K562 (cell line): ENCODE data around the gene RNF2. TPM values are rescaled to one million over a fixed set of nuclear protein-coding genes. Genes with fewer than 3 reads are reported as not detected.

Experiments used
- ASH1L ChIP-seq: fragments of 450-650 bp; IDR thresholded peaks from 2 replicates; pipeline ENCODE4 v1.6.1; 2018; ENCODE audit warnings: borderline replicate concordance, mild to moderate bottlenecking, low read depth; ENCODE audit not compliant: partially characterized antibody
- ATF4 ChIP-seq: fragments of 450-650 bp; formaldehyde crosslinking; IDR thresholded peaks from 2 replicates; pipeline ENCODE4 v1.4.0; 2022; ENCODE audit warnings: mild to moderate bottlenecking, moderate library complexity
- CBFB ChIP-seq: sonication (generic); formaldehyde crosslinking; IDR thresholded peaks from 2 replicates; pipeline ENCODE4 v1.4.0; 2020; ENCODE audit warnings: mild to moderate bottlenecking, missing genetic modification reagents
- CBX8 ChIP-seq: fragments of 200-600 bp; sonication (generic); IDR thresholded peaks from 2 replicates; pipeline ENCODE4 v1.6.1; 2012; ENCODE audit warnings: borderline replicate concordance, mixed run types, low read depth, mild to moderate bottlenecking, moderate library complexity, mixed read lengths, low read length, control low read depth, inconsistent platforms; ENCODE audit not compliant: poor library complexity, severe bottlenecking; ENCODE audit errors: extremely low read depth
- CCNT2 ChIP-seq: IDR thresholded peaks from 2 replicates; pipeline ENCODE4 v1.6.1; 2011; ENCODE audit warnings: borderline replicate concordance, low read depth, mild to moderate bottlenecking, moderate library complexity, mixed read lengths, low read length; ENCODE audit not compliant: insufficient read length; ENCODE audit errors: extremely low read depth
- CEBPG ChIP-seq, 3 experiments: fragments of 200-800 bp in 1 of 3; sonication (Bioruptor generic) in 1 of 3; sonication (generic) in 1 of 3; formaldehyde crosslinking in 1 of 3; IDR thresholded peaks in 2 of 3; conservative IDR thresholded peaks in 1 of 3; 2 replicates each; pipeline versions ENCODE4 v1.6.1 to v1.8.0; 2016 to 2022; ENCODE audit warnings: missing compliant biosample characterization in 2 of 3, missing genetic modification characterization in 2 of 3, mild to moderate bottlenecking in 1 of 3, missing genetic modification reagents in 1 of 3
- HDAC1 ChIP-seq, 2 experiments: fragments of 450-650 bp; IDR thresholded peaks; 2 replicates each; pipeline ENCODE4 v1.6.1; 2016 to 2017; ENCODE audit warnings: inconsistent platforms in 1 of 2, mild to moderate bottlenecking in 1 of 2, moderate library complexity in 1 of 2
- LEF1 ChIP-seq: fragments of 450-650 bp; IDR thresholded peaks from 2 replicates; pipeline ENCODE4 v1.6.1; 2016; ENCODE audit warnings: mild to moderate bottlenecking
- MTA3 ChIP-seq: fragments of 450-650 bp; formaldehyde crosslinking; IDR thresholded peaks from 2 replicates; pipeline ENCODE4 v1.6.1; 2017; ENCODE audit warnings: mild to moderate bottlenecking, borderline replicate concordance
- MYC ChIP-seq, 2 experiments: fragments of 250-450 bp in 1 of 2; sonication (Bioruptor Pico) in 1 of 2; IDR thresholded peaks; 2 replicates each; pipeline versions ENCODE4 v1.5.1 to v1.6.1; 2012 to 2021; ENCODE audit warnings: low read depth in 2 of 2, borderline replicate concordance in 1 of 2, improper control_type of control experiment in 1 of 2, low read length in 1 of 2, mild to moderate bottlenecking in 1 of 2, moderate library complexity in 1 of 2
- PHF20 ChIP-seq: fragments of 450-650 bp; IDR thresholded peaks from 2 replicates; pipeline ENCODE4 v1.6.1; 2018; ENCODE audit not compliant: partially characterized antibody
- POLR2H ChIP-seq: IDR thresholded peaks from 2 replicates; pipeline ENCODE4 v1.6.1; 2016; ENCODE audit warnings: missing genetic modification characterization, low read depth, mild to moderate bottlenecking, control low read depth, missing compliant biosample characterization, moderate library complexity
- PREB ChIP-seq: sonication (generic); formaldehyde crosslinking; IDR thresholded peaks from 2 replicates; pipeline ENCODE4 v1.8.1; 2023; ENCODE audit warnings: mild to moderate bottlenecking, missing genetic modification reagents
- RCOR1 ChIP-seq, 2 experiments: IDR thresholded peaks; 2 replicates each; pipeline ENCODE4 v1.6.1; 2012; ENCODE audit warnings: low read depth in 2 of 2, low read length in 2 of 2, borderline replicate concordance in 1 of 2, improper control_type of control experiment in 1 of 2
- SIN3A ChIP-seq, 2 experiments: fragments of 150-350 bp in 1 of 2; IDR thresholded peaks; 2 replicates each; pipeline ENCODE4 v1.6.1; 2011 to 2016; ENCODE audit warnings: borderline replicate concordance in 2 of 2, low read depth in 2 of 2, low read length in 2 of 2, mild to moderate bottlenecking in 2 of 2, moderate library complexity in 2 of 2; ENCODE audit not compliant: control insufficient read depth in 1 of 2
- USF1 ChIP-seq: sonication (generic); formaldehyde crosslinking; IDR thresholded peaks from 2 replicates; pipeline ENCODE4 v1.9.0; 2022; ENCODE audit warnings: mild to moderate bottlenecking, missing genetic modification reagents
- ZBTB1 ChIP-seq: sonication (generic); formaldehyde crosslinking; IDR thresholded peaks from 2 replicates; pipeline ENCODE4 v1.8.1; 2023; ENCODE audit warnings: missing genetic modification reagents, low read depth, mild to moderate bottlenecking, borderline replicate concordance
- ZNF444 ChIP-seq: fragments of 250-450 bp; sonication (Bioruptor Pico); IDR thresholded peaks from 2 replicates; pipeline ENCODE4 v1.4.0; 2020; ENCODE audit warnings: mild to moderate bottlenecking, moderate library complexity
- ZNF551 ChIP-seq: fragments of 250-450 bp; sonication (Bioruptor Pico); IDR thresholded peaks from 2 replicates; pipeline ENCODE4 v1.5.0; 2021; ENCODE audit warnings: mild to moderate bottlenecking, moderate library complexity
- ZSCAN29 ChIP-seq: fragments of 450-650 bp; IDR thresholded peaks from 2 replicates; pipeline ENCODE4 v1.6.1; 2017
- polyA plus RNA-seq, 8 experiments: library from polyadenylated mRNA; depleted of rRNA in 4 of 8; stranded (reverse) in 5 of 8; unstranded in 3 of 8; fragments of >200 nt; fragmentation: Nextera tagmentation in 2 of 8; fragmentation: Illumina TruSeq in 1 of 8; extraction: Ambion mirVana in 2 of 8; extraction: Trizol in 1 of 8; gene quantifications; 2 replicates each; pipeline versions ENCODE4 v1.2.1 to v1.2.3, GENCODE V29; 2011 to 2014; ENCODE audit warnings: inconsistent platforms in 1 of 8, missing spikeins in 1 of 8
- total RNA-seq, 7 experiments: library from RNA; depleted of rRNA in 6 of 7; stranded (reverse); fragments of >200 nt in 6 of 7; fragmentation: Illumina TruSeq in 2 of 7; extraction: Trizol in 2 of 7; gene quantifications; 2 replicates each; pipeline versions ENCODE4 v1.2.1 to v1.2.3, GENCODE V29; 2011 to 2021; ENCODE audit warnings: low replicate concordance in 1 of 7

RNF2 gene
- total and polyA plus RNA-seq, 9 of the 15 experiments (the other 6 are each of a cell fraction or from before 2014, with no cell fraction given), result 7.1 to 66.5 (median 32.9) TPM

- TF ChIP-seq ZBTB1 (CRISPR knock-in tag) (peak; percentile 68; the same call in 1 of the 2 replicates), PREB (no peak), HDAC1 (IDR thresholded peaks at IDR 0.05) (no peak), ZNF551 (no peak), CCNT2 (peak; percentile 6), ATF4 (CRISPR knock-in tag) (0 out of 2 replicates have a peak, but pooled peaks have one; percentile 2), SIN3A (IDR thresholded peaks at IDR 0.05; ENCODE audit: borderline replicate concordance in 2 of 2, control insufficient read depth in 1 of 2, low read depth in 2 of 2, low read length in 2 of 2) (no peak; a peak in 1 of 4 replicates), CBX8 (no peak), CBFB (CRISPR knock-in tag) (no peak), CEBPG (CRISPR knock-in tag; IDR thresholded peaks at IDR 0.05) (no peak), CEBPG (tag; conservative IDR thresholded peaks at IDR 0.05 in 1 of 2, IDR thresholded peaks at IDR 0.05 in 1 of 2) (no peak), POLR2H (tag) (no peak), ZSCAN29 (peak; percentile 86), ZNF444 (CRISPR knock-in tag) (no peak), MYC (IDR thresholded peaks at IDR 0.05; ENCODE audit: low read depth, low read length) (no peak), MYC (CRISPR knock-in tag; IDR thresholded peaks at IDR 0.05; ENCODE audit: borderline replicate concordance, low read depth) (0 out of 2 replicates have a peak, but pooled peaks have one; percentile 34), RCOR1 (IDR thresholded peaks at IDR 0.05; ENCODE audit: borderline replicate concordance in 1 of 2, low read depth in 2 of 2, low read length in 2 of 2) (no peak), PHF20 (no peak), USF1 (no peak), LEF1 (no peak), ASH1L (no peak), MTA3 (no peak)
Observed at GRCh38 chr1:185045814-185046492, 595 bp downstream of the RNF2 start (continued).
